Measurements from ENCODE around the gene GALP. TPM values are rescaled to one million over a fixed set of nuclear protein-coding genes. Genes with fewer than 3 reads are reported as not detected.

GALP gene
- total RNA-seq, 1 donor from 2014 or later: not detected

DNA sequence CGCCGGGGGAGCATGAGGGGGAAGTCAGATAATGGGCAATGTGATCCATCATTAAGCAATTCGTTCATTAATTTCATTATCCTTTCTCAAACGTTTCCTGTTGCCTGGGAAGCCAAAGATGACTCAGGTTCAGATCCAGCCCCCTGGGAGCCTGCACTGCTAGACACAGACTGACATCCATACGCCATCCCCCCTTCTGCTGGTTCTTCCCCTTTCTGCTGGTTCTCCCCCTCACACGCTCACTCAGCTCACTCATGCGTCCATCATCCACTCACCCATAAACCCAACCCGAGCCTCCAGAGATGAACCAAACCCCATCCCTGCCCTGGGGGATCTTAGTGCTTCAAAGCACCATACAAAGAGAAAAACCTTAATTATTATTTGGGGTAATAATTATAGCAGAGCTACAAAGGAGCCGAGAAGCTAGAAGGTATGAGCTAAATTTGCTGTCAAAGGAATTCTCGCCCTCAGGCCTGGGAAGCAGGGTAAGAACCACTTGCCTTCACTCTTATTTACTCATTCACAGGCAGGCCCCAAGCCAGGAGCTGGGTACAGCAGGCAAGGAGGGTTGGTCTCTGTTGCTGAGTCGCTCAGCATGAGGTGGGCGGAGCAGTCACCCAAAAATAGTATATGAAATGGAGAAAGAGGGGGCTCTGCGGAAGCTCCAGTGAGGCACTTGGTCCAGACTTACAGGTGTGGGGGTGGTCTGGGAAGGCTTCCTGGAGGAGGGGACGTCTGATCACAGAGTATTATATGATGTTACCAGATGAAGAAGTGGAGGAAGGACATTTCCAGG, 41.8 kb upstream of the GALP start:
- intact Hi-C loops (cut with micrococcal nuclease): no loop called here
- no peaks in the 10 kb centered on the region for H3K9me3 ChIP-seq (replicated peaks)
- peaks cover 13% of the 10 kb centered on the region for H3K4me1 ChIP-seq
- no peak for DNase-seq
- no peak overlapping the region for H3K4me3 ChIP-seq
- TF ChIP-seq, protein P1, sequence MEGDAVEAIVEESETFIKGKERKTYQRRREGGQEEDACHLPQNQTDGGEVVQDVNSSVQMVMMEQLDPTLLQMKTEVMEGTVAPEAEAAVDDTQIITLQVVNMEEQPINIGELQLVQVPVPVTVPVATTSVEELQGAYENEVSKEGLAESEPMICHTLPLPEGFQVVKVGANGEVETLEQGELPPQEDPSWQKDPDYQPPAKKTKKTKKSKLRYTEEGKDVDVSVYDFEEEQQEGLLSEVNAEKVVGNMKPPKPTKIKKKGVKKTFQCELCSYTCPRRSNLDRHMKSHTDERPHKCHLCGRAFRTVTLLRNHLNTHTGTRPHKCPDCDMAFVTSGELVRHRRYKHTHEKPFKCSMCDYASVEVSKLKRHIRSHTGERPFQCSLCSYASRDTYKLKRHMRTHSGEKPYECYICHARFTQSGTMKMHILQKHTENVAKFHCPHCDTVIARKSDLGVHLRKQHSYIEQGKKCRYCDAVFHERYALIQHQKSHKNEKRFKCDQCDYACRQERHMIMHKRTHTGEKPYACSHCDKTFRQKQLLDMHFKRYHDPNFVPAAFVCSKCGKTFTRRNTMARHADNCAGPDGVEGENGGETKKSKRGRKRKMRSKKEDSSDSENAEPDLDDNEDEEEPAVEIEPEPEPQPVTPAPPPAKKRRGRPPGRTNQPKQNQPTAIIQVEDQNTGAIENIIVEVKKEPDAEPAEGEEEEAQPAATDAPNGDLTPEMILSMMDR (IDR thresholded peaks at IDR 0.05; ENCODE audit: borderline replicate concordance): no peak
- H3K27ac ChIP-seq (replicated peaks): no peak overlapping the region
- H3K36me3 ChIP-seq: no peaks in the 10 kb centered on the region
- no peaks in the 10 kb centered on the region for H3K27me3 ChIP-seq (ENCODE audit: low read depth)

DNA sequence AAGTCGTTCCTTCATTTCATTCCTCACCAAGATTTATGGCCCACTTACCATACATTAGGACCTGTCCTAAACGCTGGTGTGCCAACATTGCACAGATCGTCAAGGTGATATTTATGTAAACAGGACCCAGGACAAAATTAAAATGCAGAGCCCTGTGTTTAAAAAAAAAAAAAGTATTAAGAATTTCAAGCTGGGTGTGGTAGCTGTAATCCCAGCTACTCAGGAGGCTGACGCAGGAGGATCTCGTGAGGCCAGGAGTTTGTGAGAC, 41.2 kb upstream of the GALP start:
- Histone ChIP-seq H3K27ac (replicated peaks) (no peak overlapping the region), H3K4me1 (peaks cover 13% of the 10 kb centered on the region), H3K4me3 (no peak overlapping the region), H3K27me3 (ENCODE audit: low read depth) (no peaks in the 10 kb centered on the region), H3K36me3 (no peaks in the 10 kb centered on the region), H3K9me3 (replicated peaks) (no peaks in the 10 kb centered on the region)
- no peak for DNase-seq
- intact Hi-C loops (cut with micrococcal nuclease): no loop called here
- TF ChIP-seq, protein P1 (IDR thresholded peaks at IDR 0.05; ENCODE audit: borderline replicate concordance): no peak

DNA sequence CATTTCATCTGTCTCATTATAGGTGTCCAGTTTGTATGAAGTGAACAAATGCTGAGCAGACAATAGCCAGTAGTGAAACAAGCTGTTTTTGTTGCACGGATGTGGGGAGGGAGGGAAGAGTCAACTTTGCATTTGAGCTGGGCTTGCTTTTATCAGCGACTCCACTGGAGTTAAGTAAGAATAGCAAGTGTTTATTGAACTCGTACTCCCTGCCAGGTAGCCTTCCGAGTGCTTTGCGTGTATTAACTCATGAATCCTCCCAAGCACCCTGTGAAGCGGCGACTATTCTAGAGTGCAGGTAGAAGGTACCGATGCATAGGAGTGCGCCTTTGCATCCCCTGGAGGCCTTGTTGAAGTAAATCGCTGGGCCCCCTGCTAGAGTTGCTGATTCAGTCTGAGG, 39.4 kb upstream of the GALP start:
- H3K4me3 ChIP-seq: no peak overlapping the region
- H3K36me3 ChIP-seq: no peaks in the 10 kb centered on the region
- H3K4me1 ChIP-seq: peaks cover 21% of the 10 kb centered on the region
- TF ChIP-seq, protein P1 (IDR thresholded peaks at IDR 0.05; ENCODE audit: borderline replicate concordance): no peak
- intact Hi-C loops (cut with micrococcal nuclease): no loop called here
- no peak for DNase-seq
- H3K27me3 ChIP-seq (ENCODE audit: low read depth): no peaks in the 10 kb centered on the region
- H3K9me3 ChIP-seq (replicated peaks): no peaks in the 10 kb centered on the region
- H3K27ac ChIP-seq (replicated peaks): no peak overlapping the region

DNA sequence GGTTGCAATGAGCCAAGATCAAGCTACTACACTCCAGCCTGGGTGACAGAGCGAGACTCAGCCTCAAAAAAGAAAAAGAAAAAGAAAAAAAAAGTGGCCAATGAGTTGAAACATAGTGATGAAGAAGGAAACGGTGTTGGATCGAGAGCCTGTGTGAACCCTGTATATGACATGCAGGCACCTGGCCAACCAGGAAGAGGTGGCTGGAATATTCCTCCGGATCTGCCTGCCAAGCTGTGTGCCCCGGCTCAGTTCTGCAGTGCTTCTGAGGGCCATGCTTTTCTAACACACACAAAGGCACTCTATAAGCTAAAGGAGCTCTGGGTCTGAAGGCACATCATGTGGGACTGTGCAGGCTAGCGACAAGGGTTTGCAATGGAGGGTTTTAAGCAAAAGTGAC, 38.4 kb upstream of the GALP start:
- DNase-seq: no peak
- Histone ChIP-seq H3K4me3 (no peak overlapping the region), H3K27me3 (ENCODE audit: low read depth) (no peaks in the 10 kb centered on the region), H3K4me1 (peaks cover 21% of the 10 kb centered on the region), H3K36me3 (no peaks in the 10 kb centered on the region), H3K27ac (replicated peaks) (no peak overlapping the region), H3K9me3 (replicated peaks) (no peaks in the 10 kb centered on the region)
- intact Hi-C loops (cut with micrococcal nuclease): no loop called here
- TF ChIP-seq, protein P1 (IDR thresholded peaks at IDR 0.05; ENCODE audit: borderline replicate concordance): no peak

DNA sequence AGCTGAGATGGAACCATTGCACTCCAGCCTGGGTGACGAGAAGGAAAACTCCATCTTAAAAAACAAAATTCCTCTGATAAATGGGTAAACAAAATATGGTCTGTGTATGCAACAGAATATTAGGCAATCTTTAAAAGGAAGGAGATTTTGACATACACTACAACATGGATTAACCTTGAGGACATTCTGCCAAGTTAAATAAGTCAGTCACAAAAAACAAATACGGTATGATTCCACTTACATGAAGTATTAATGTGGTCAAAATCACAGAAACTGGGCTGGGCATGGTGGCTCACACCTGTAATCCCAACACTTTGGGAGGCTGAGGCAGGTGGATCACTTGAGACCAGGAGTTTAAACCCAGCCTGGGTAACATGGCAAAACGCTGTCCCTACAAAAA, 37.7 kb upstream of the GALP start:
- H3K27ac ChIP-seq (replicated peaks): no peak overlapping the region
- intact Hi-C loops (cut with micrococcal nuclease): no loop called here
- no peaks in the 10 kb centered on the region for H3K9me3 ChIP-seq (replicated peaks)
- no peaks in the 10 kb centered on the region for H3K27me3 ChIP-seq (ENCODE audit: low read depth)
- DNase-seq: no peak
- H3K36me3 ChIP-seq: no peaks in the 10 kb centered on the region
- no peak overlapping the region for H3K4me3 ChIP-seq
- TF ChIP-seq, protein P1 (IDR thresholded peaks at IDR 0.05; ENCODE audit: borderline replicate concordance): no peak
- peaks cover 23% of the 10 kb centered on the region for H3K4me1 ChIP-seq

Measured in left ventricle myocardium inferior (tissue), 1 donor.